Measurements from ENCODE around the gene MNAT1.
"Not testable (repeated sequence)": the region's sequence is repeated elsewhere in the genome, so short reads cannot be mapped to it uniquely, and the experiment has no call there.

Gene MNAT1

GRCh38 chr14:60738843-60739508 lies 4.4 kb downstream of the MNAT1 start:
- DNase-seq (ENCODE audit: low read depth in 2 of 2): no peak

DNA sequence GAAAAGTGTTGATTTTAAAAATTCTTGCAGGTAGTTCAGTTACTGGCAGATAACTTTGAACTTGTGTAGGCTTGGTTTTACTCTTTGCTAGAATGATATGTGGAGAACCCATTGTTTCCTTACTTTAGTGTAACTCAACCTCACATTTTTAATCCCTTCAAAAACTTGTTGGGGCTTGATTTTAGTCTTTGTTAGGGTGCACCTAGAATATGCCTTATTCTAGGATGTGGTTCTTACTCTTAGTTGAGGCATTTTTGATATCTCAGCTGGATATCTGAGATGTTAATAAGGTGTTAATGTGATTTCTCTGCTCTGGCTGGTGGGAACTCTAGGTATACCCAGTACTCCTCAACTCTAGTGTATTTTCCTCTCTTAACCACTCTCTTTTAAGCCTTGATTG lies 10.0 kb downstream of the MNAT1 start:
- no peak for DNase-seq (ENCODE audit: low read depth in 2 of 2)

GRCh38 chr14:60753264-60754119 lies 18.9 kb downstream of the MNAT1 start:
- peak; percentile 10 to 29 for DNase-seq (ENCODE audit: low read depth in 2 of 2)

DNA sequence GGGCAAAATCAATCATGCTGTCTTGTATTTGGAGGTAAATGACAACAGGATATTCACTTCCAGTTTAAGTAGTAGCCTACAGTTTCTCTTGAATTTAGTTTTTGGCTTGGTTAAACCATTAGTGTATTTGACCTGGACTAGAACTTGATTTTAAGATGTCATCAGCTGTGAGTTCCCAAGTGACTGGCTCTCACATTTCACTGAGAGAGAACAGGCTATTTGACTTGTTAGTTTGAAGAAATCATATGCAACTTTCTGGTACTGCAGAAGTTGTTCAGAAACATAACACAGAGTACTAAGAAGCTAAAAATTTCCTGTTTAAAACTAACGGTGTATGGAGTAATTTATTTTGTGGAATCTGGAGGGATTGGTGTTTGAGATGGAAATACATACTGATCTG lies 22.3 kb downstream of the MNAT1 start:
- no peak for DNase-seq (ENCODE audit: low read depth in 2 of 2)

DNA sequence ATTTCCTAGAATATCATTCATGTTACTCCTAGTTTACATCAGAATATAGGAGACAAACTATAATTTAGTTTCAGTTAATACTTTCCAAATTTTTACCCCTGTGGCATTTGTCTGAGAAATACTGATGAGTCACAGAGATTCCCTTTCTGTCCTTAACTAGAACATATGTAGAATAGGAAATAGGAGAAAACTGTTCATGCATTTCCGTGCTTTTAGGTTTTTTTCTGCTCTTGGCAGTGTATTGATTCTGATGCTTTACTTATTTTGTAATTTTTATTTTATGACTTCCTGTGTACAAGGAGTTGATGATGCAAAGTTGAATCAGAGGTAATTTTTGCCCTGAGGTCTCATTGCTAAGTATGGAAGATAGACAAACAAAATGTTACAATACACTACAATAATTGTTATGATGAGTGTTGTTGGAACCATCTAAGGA lies 23.0 kb downstream of the MNAT1 start:
- DNase-seq (ENCODE audit: low read depth in 2 of 2): no peak

- no peak for DNase-seq (ENCODE audit: low read depth in 2 of 2)
Observed at GRCh38 chr14:60758885-60759284, 24.3 kb downstream of the MNAT1 start.

DNA sequence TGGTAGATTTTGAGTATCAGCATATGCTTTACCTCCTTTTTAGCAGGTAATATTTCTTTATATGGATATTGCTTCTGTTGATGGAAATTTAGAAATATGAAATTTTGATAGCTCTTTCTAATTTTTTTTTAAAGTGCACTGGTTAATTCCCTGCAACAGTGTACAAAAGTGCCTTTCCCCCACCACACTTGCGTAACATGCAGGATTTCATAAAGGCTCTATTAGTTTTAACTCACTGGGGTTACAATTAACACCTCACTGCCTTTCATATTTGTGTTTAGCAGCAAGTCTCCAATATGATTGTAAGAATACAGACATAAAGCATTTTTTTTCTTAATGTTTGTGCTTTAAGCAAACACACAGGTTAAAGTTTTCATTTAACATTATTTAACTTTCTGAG lies 25.6 kb downstream of the MNAT1 start:
- no peak for DNase-seq (ENCODE audit: low read depth in 2 of 2)

DNA sequence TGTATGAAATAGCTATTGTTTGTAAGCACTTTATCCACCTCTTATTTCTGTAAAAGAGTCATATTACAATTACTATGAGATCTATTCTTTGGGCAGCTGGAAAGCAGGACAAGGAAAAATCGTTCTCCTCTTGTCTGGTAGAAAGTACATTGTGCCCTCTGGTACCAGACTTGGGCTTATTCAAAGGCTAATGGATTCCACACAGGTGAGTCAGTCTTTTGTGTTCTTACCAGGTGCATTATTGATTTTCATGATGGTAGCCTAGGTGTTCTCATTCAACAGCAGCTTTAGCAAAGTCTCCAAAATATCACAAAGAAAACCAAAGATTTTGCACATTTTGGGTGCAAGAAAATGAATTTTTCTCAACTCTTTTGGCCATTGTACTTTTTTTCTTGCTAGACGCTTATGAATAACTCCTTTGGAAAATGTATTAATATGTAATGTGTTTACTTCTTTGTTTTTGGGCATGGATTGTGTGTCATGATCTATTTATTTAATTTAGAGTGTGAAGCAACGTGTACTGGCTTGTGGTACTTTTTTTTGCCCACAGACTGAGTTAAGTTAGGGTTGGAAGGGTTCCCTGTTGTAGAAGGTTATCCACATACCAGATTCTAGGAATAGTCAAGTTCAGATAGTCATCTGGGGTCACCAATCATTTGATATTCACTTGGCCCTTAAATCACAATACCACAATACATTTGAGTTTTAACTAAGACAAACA lies 26.2 kb downstream of the MNAT1 start:
- no peak for DNase-seq (ENCODE audit: low read depth in 2 of 2)

GRCh38 chr14:60768602-60769001 lies 34.0 kb downstream of the MNAT1 start:
- no peak for DNase-seq (ENCODE audit: low read depth in 2 of 2)

DNA sequence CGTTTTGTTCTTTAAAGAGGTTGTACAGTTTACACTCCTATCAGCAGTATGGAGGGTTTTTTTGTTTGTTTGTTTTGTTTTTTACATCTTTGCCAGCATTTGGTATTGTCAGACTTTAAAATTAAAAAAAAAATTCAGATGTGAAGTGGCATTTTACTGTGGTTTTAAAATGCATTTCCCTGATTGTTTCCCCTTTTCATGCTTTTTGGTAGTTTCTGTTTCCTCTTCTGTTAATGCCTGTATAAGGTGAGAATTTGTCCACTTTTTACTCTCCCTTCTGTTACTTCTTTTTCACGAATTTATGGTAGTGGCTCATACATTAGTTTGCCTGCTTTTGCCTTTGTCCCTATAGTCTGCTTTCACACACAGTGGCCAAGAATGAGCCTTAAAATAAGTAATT lies 36.6 kb downstream of the MNAT1 start:
- no peak for DNase-seq (ENCODE audit: low read depth in 2 of 2)

DNA sequence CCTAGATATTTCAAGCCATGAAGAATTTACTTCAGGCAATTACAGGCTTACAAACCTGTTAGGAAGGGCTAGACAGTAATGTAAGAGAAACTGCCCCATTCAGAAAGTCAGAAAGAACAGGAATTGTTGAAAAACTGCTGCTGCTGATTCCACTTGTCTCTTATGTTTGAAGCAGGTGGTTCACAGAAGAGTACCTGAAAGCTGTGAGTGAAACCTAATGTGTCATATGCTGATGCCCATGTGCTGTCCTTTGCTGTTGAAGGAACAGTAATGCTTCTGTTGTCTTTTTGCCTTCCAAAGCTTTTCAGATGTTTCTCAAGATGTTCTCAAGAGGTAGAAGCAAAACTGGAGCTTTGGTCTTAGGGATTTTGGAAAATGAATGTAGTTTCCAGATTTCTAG lies 39.0 kb downstream of the MNAT1 start:
- no peak for DNase-seq (ENCODE audit: low read depth in 2 of 2)

- DNase-seq (ENCODE audit: low read depth in 2 of 2): no peak
Observed at GRCh38 chr14:60775296-60775695, 40.7 kb downstream of the MNAT1 start.

GRCh38 chr14:60777856-60778578 lies 43.5 kb downstream of the MNAT1 start:
- no peak for DNase-seq (ENCODE audit: low read depth in 2 of 2)

GRCh38 chr14:60779745-60780514 lies 45.4 kb downstream of the MNAT1 start:
- not testable (repeated sequence) for DNase-seq (ENCODE audit: low read depth in 2 of 2)

GRCh38 chr14:60780558-60780957 lies 46.0 kb downstream of the MNAT1 start:
- DNase-seq (ENCODE audit: low read depth in 2 of 2): not testable (repeated sequence)

- DNase-seq (ENCODE audit: low read depth in 2 of 2): no peak
Observed at GRCh38 chr14:60786905-60787304, 52.3 kb downstream of the MNAT1 start.

- no peak for DNase-seq (ENCODE audit: low read depth in 2 of 2)
Observed at GRCh38 chr14:60789656-60790055, 55.1 kb downstream of the MNAT1 start.

- no peak for DNase-seq (ENCODE audit: low read depth in 2 of 2)
Observed at GRCh38 chr14:60790850-60791249, 56.3 kb downstream of the MNAT1 start.

- no peak for DNase-seq (ENCODE audit: low read depth in 2 of 2)
Observed at GRCh38 chr14:60796434-60796833, 61.9 kb downstream of the MNAT1 start.

GRCh38 chr14:60800409-60800808 lies 65.8 kb downstream of the MNAT1 start:
- DNase-seq (ENCODE audit: low read depth in 2 of 2): no peak

DNA sequence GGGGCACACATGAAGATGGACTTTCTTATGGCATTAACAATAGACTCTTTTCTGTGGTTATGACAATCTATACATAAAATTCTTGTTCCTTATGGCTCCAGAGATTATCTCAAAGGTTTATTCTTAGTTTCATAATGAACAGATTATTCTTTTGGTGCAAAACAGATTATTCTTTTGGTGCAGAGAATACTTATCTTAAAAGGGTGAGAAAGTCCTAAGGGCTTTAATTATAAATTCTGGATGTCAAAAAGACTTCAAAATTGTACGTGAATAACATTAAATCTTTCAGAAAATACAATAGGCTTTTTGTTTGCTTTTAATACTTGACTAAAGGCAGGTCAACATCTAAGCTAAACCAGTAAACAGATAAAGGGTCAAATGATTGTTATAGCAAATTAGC lies 69.3 kb downstream of the MNAT1 start:
- DNase-seq (ENCODE audit: low read depth in 2 of 2): no peak
